Natural killer cell treated with Interleukin-12 subunit alpha and Interleukin-12 subunit beta and Interleukin-15 and Interleukin-18, amount 100 ng/mL, for 72 hours (primary cell): ENCODE results near the gene RDH5. TPM values are rescaled to one million over a fixed set of nuclear protein-coding genes. Genes with fewer than 3 reads are reported as not detected.

ENCODE experiments used
- total RNA-seq, 2 donors: library from RNA; stranded (reverse); gene quantifications; one replicate each; pipeline ENCODE4 v1.2.3, GENCODE V29; 2022

RDH5 gene
- total RNA-seq, 2 donors from 2014 or later: 10.2 to 11.7 TPM

Other genes starting within 250 kb of the RDH5 start
- not detected for gene OR6C68, start 228.0 kb upstream of the RDH5 start, total RNA-seq
- gene OR6C4, start 170.8 kb upstream of the RDH5 start, total RNA-seq: not detected
- gene OR2AP1, start 147.9 kb upstream of the RDH5 start, total RNA-seq: not detected
- not detected for gene OR10P1, start 83.5 kb upstream of the RDH5 start, total RNA-seq
- 1 to 10 TPM; 2.1 to 4.2 TPM for gene ITGA7, start 12.5 kb upstream of the RDH5 start, total RNA-seq
- gene BLOC1S1, start 4.3 kb upstream of the RDH5 start, total RNA-seq: 10 to 100 TPM; 54.8 to 85.8 TPM
- gene CD63, start 8.6 kb downstream of the RDH5 start, total RNA-seq: 100 to 1,000 TPM; 263 to 327 TPM
- gene GDF11, start 22.7 kb downstream of the RDH5 start, total RNA-seq: 10 to 100 TPM in 1 of 2 donors, 1 to 10 TPM in 1; 5.0 to 18.4 TPM
- gene SARNP, start 97.3 kb downstream of the RDH5 start, total RNA-seq: 10 to 100 TPM; 68.0 to 74.9 TPM
- 10 to 100 TPM; 36.9 to 56.7 TPM for gene ORMDL2, start 97.6 kb downstream of the RDH5 start, total RNA-seq
- gene DNAJC14, start 109.2 kb downstream of the RDH5 start, total RNA-seq: 10 to 100 TPM; 38.8 to 40.0 TPM
- under 1 TPM in 1 of 2 donors, not detected in 1; 0.24 TPM for gene MMP19, start 122.5 kb downstream of the RDH5 start, total RNA-seq
- 10 to 100 TPM; 31.6 to 34.0 TPM for gene PYM1, start 207.5 kb downstream of the RDH5 start, total RNA-seq
- gene DGKA, start 210.8 kb downstream of the RDH5 start, total RNA-seq: 100 to 1,000 TPM in 1 of 2 donors, 10 to 100 TPM in 1; 81.9 to 168 TPM
- under 1 TPM in 1 of 2 donors, not detected in 1; 0.40 TPM for gene PMEL, start 245.6 kb downstream of the RDH5 start, total RNA-seq
- gene CDK2, start 246.4 kb downstream of the RDH5 start, total RNA-seq: 100 to 1,000 TPM in 1 of 2 donors, 10 to 100 TPM in 1; 72.3 to 178 TPM